Motor neuron (in vitro differentiated cells): Measurements from ENCODE around the gene FAM53B. TPM values are rescaled to one million over a fixed set of nuclear protein-coding genes. Genes with fewer than 3 reads are reported as not detected.

Experiments used
- ATAC-seq, 8 experiments: fragments of 200-7000 bp; cut with Tn5 transposase; replicated peaks in 6 of 8; 2 replicates each; pipeline ENCODE4 v1.8.0; 2021; ENCODE audit warnings: mild to moderate bottlenecking in 8 of 8, moderate library complexity in 8 of 8
- H3K27ac ChIP-seq, 2 donors: fragments of 250-450 bp; sonication (Bioruptor Pico); 2 replicates each; pipeline ENCODE4 v1.9.0; 2021; ENCODE audit warnings: antibody characterized with exemption in 2 of 2, mild to moderate bottlenecking in 2 of 2, moderate library complexity in 1 of 2
- H3K4me1 ChIP-seq, 2 donors: fragments of 250-450 bp; sonication (Bioruptor Pico); replicated peaks in 1 of 2; 2 replicates each; pipeline ENCODE4 v1.6.1; 2021; ENCODE audit warnings: antibody characterized with exemption in 2 of 2, mild to moderate bottlenecking in 2 of 2, moderate library complexity in 1 of 2
- H3K4me3 ChIP-seq, 5 donors: fragments of 250-450 bp; sonication (Bioruptor Pico); 2 replicates each; pipeline ENCODE4 v1.9.0; 2021; ENCODE audit warnings: antibody characterized with exemption in 5 of 5, mild to moderate bottlenecking in 5 of 5, moderate library complexity in 4 of 5
- WGBS, 10 experiments: fragments of 450-650 bp; shearing (Covaris generic); methylation state at CpG; one replicate each; pipeline ENCODE4 v1.0.0; 2022; 5-methylcytosine and 5-hydroxymethylcytosine counted together
- in situ Hi-C, 9 experiments: fragments of 400-800 bp; cut with MboI; loops; one replicate each; pipeline ENCODE4 v1.15.0; 2021; ENCODE audit warnings: low sequenced_read_pairs in 9 of 9, low pct_unique_long_range_greater_than_20kb in 2 of 9; ENCODE audit not compliant: unreplicated experiment in 9 of 9
- total RNA-seq, 8 experiments: library from RNA; unstranded; fragments of 300-600 nt; gene quantifications; 2 replicates each; pipeline versions ENCODE4 v1.2.3 to v1.2.4, GENCODE V29; 2022

The FAM53B gene
- total RNA-seq, 8 experiments from 2014 or later: 10.3 to 29.6 (median 18.8) TPM

GRCh38 chr10:124624895-124625294 lies 119.3 kb downstream of the FAM53B start:
- no peak overlapping the region for H3K27ac ChIP-seq
- ATAC-seq: no peak
- WGBS, 10 experiments: 80 to 100% (median 100%) methylated on average over 1 to 4 of the region's 16 CpGs; no CpG with 5 or more reads in 6 of the 10 experiments
- peaks cover 31 to 46% of the 10 kb centered on the region in 2 donors for H3K4me1 ChIP-seq
- no peak overlapping the region for H3K4me3 ChIP-seq
- in situ Hi-C loops: no loop called here

GRCh38 chr10:124624466-124624865 lies 119.7 kb downstream of the FAM53B start:
- peaks cover 31 to 46% of the 10 kb centered on the region in 2 donors for H3K4me1 ChIP-seq
- peak in 2 of 8 experiments; percentile 18 to 23 for ATAC-seq
- in situ Hi-C loops: no loop called here
- no peak overlapping the region for H3K4me3 ChIP-seq
- WGBS, 10 experiments: 80 to 100% (median 86%) methylated on average over 1 to 5 of the region's 9 CpGs; no CpG with 5 or more reads in 6 of the 10 experiments
- H3K27ac ChIP-seq: no peak overlapping the region

- in situ Hi-C loops: no loop called here
- H3K27ac ChIP-seq: no peak overlapping the region
- no peak overlapping the region for H3K4me3 ChIP-seq
- ATAC-seq: no peak
- H3K4me1 ChIP-seq: peaks cover 31 to 46% of the 10 kb centered on the region in 2 donors
- WGBS, 10 experiments: 89 to 100% (median 94%) methylated on average over 2 to 9 of the region's 13 CpGs; no CpG with 5 or more reads in 6 of the 10 experiments
These were observed 120.2 kb downstream of the FAM53B start for GRCh38 chr10:124624006-124624405.

- no peak for ATAC-seq
- no peak overlapping the region for H3K27ac ChIP-seq
- no peak overlapping the region for H3K4me3 ChIP-seq
- H3K4me1 ChIP-seq: peaks cover 26 to 37% of the 10 kb centered on the region in 2 donors
- in situ Hi-C loops: no loop called here
- 95% methylated on average over 4 of the region's 31 CpGs; no CpG with 5 or more reads in 9 of the 10 experiments for WGBS, 10 experiments
These were observed 121.2 kb downstream of the FAM53B start for GRCh38 chr10:124622866-124623536.

- ATAC-seq: no peak
- 72 to 96% (median 85%) methylated on average over 3 to 7 of the region's 13 CpGs; no CpG with 5 or more reads in 6 of the 10 experiments for WGBS, 10 experiments
- H3K4me1 ChIP-seq: peaks cover 23 to 31% of the 10 kb centered on the region in 2 donors
These were observed 122.0 kb downstream of the FAM53B start for GRCh38 chr10:124622158-124622557.

GRCh38 chr10:124621637-124622036 lies 122.5 kb downstream of the FAM53B start:
- peak in 4 of 8 experiments; percentile 12 to 44 (median 24) for ATAC-seq
- Histone ChIP-seq H3K4me1 (peaks cover 23 to 26% of the 10 kb centered on the region in 2 donors), H3K4me3 (no peak overlapping the region), H3K27ac (peak overlapping the region in 1 of 2 donors; percentile 24)
- 54 to 89% (median 83%) methylated on average over 3 to 9 of the region's 13 CpGs; no CpG with 5 or more reads in 4 of the 10 experiments for WGBS, 10 experiments
- in situ Hi-C loops: no loop called here

More at GRCh38 chr10:124622158-124622557, 122.0 kb downstream of the FAM53B start:
- Histone ChIP-seq H3K4me3 (no peak overlapping the region), H3K27ac (peak overlapping the region in 1 of 2 donors; percentile 24)
- in situ Hi-C loops: no loop called here

- ATAC-seq: no peak
- Histone ChIP-seq H3K27ac (no peak overlapping the region), H3K4me3 (no peak overlapping the region), H3K4me1 (peaks cover 8 to 10% of the 10 kb centered on the region in 2 donors)
- in situ Hi-C loops: no loop called here
- 80 to 100% (median 92%) methylated on average over 1 to 18 of the region's 26 CpGs; no CpG with 5 or more reads in 4 of the 10 experiments for WGBS, 10 experiments
These were observed 124.2 kb downstream of the FAM53B start for GRCh38 chr10:124619802-124620490.

- ATAC-seq: peak in 4 of 8 experiments; percentile 26 to 88 (median 44)
- no peak overlapping the region for H3K4me3 ChIP-seq
- WGBS, 10 experiments: 76 to 93% (median 85%) methylated on average over 1 to 7 of the region's 9 CpGs; no CpG with 5 or more reads in 5 of the 10 experiments
- peaks cover 8 to 10% of the 10 kb centered on the region in 2 donors for H3K4me1 ChIP-seq
- in situ Hi-C loops: no loop called here
- no peak overlapping the region for H3K27ac ChIP-seq
These were observed 125.0 kb downstream of the FAM53B start for GRCh38 chr10:124619195-124619594.

- ATAC-seq: peak in 3 of 8 experiments; percentile 47 to 76 (median 59)
- 40 to 100% (median 83%) methylated on average over 1 to 4 of the region's 18 CpGs; no CpG with 5 or more reads in 4 of the 10 experiments for WGBS, 10 experiments
- H3K4me3 ChIP-seq: no peak overlapping the region
- in situ Hi-C loops: no loop called here
- peaks cover 8 to 10% of the 10 kb centered on the region in 2 donors for H3K4me1 ChIP-seq
- no peak overlapping the region for H3K27ac ChIP-seq
These were observed 125.6 kb downstream of the FAM53B start for GRCh38 chr10:124618470-124619073.

GRCh38 chr10:124616836-124617130 lies 127.4 kb downstream of the FAM53B start:
- in situ Hi-C loops: no loop called here
- no peak overlapping the region for H3K27ac ChIP-seq
- 48 to 80% methylated on average over 2 of the region's 4 CpGs; no CpG with 5 or more reads in 8 of the 10 experiments for whole genome bisulfite sequencing, 10 experiments
- peaks cover 13 to 14% of the 10 kb centered on the region in 2 donors for H3K4me1 ChIP-seq
- H3K4me3 ChIP-seq: no peak overlapping the region
- ATAC-seq: no peak

- Histone ChIP-seq H3K4me3 (no peak overlapping the region), H3K27ac (no peak overlapping the region), H3K4me1 (peaks cover 8 to 10% of the 10 kb centered on the region in 2 donors)
- in situ Hi-C loops: no loop called here
- ATAC-seq: no peak
- 47 to 72% methylated on average over 4 to 5 of the region's 30 CpGs; no CpG with 5 or more reads in 8 of the 10 experiments for WGBS, 10 experiments
These were observed 127.9 kb downstream of the FAM53B start for GRCh38 chr10:124616040-124616835.

GRCh38 chr10:124615259-124615658 lies 128.9 kb downstream of the FAM53B start:
- no peak overlapping the region for H3K4me3 ChIP-seq
- in situ Hi-C loops: no loop called here
- peaks cover 8 to 10% of the 10 kb centered on the region in 2 donors for H3K4me1 ChIP-seq
- no peak overlapping the region for H3K27ac ChIP-seq
- WGBS, 10 experiments: 90 to 100% (median 96%) methylated on average over 2 to 7 of the region's 34 CpGs; no CpG with 5 or more reads in 6 of the 10 experiments
- no peak for ATAC-seq
